Gastroesophageal sphincter (tissue), 3 donors: ENCODE results near the gene GRID1.

Experiments
- CTCF ChIP-seq, 4 experiments: fragments of 200-600 bp in 2 of 4; fragments of 450-650 bp in 2 of 4; sonication (generic) in 1 of 4; IDR thresholded peaks; one replicate each; pipeline ENCODE4 v1.5.1; 2017 to 2019; ENCODE audit warnings: antibody characterized with exemption in 4 of 4, mild to moderate bottlenecking in 2 of 4, moderate library complexity in 2 of 4
- EP300 ChIP-seq: sonication (generic); formaldehyde crosslinking; IDR thresholded peaks from one replicate; pipeline ENCODE4 v1.6.1; 2017; ENCODE audit warnings: antibody characterized with exemption, mild to moderate bottlenecking
- POLR2A ChIP-seq, 2 donors: fragments of 450-650 bp; IDR thresholded peaks; one replicate each; pipeline ENCODE4 v1.6.1; 2017; ENCODE audit warnings: antibody characterized with exemption in 2 of 2, mild to moderate bottlenecking in 2 of 2, moderate library complexity in 1 of 2
- POLR2AphosphoS5 ChIP-seq: sonication (generic); formaldehyde crosslinking; IDR thresholded peaks from one replicate; pipeline ENCODE4 v1.6.1; 2017; ENCODE audit warnings: antibody characterized with exemption

- TF ChIP-seq POLR2AphosphoS5: no peak
- TF ChIP-seq CTCF (IDR thresholded peaks at IDR 0.05): no peak
- no peak for TF ChIP-seq POLR2A (IDR thresholded peaks at IDR 0.05)
- no peak for TF ChIP-seq EP300
Measured at GRCh38 chr10:85864868-85865526, 501.6 kb downstream of the GRID1 start.
